Measurements from ENCODE around the gene S100A16. TPM values are rescaled to one million over a fixed set of nuclear protein-coding genes. Genes with fewer than 3 reads are reported as not detected.
"Not testable (repeated sequence)": the region's sequence is repeated elsewhere in the genome, so short reads cannot be mapped to it uniquely, and the experiment has no call there.

S100A16 gene
- total and polyA plus RNA-seq, 4 donors: 70.6 to 182 (median 141) TPM

DNA sequence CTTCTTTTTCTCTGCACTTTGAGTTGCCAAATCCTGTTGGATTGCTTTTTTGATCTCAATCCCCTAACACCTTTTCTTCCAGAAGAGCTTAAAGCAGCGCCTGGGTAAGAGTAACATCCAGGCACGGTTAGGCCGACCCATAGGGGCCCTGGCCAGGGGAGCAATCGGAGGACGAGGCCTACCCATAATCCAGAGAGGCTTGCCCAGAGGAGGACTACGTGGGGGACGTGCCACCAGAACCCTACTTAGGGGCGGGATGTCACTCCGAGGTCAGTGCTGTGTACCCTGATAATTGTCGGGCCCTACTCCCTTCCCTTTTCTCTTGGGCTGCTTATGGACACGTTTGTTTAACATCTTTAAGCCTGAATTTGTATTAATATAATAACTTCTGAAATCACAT lies 29.2 kb upstream of the S100A16 start:
- no peak overlapping the region for H3K27ac ChIP-seq (ENCODE audit: low read depth in 1 of 2, low read length in 1 of 2)
- DNase-seq: no peak
- ATAC-seq (ENCODE audit: insufficient read depth, low FRiP score): no peak
- H3K4me1 ChIP-seq (ENCODE audit: control insufficient read depth in 5 of 5, insufficient read depth in 5 of 5, low read length in 5 of 5): peaks cover 0 to 11% (median 0%) of the 10 kb centered on the region in 5 donors
- no peak overlapping the region for H3K4me3 ChIP-seq
- H3K36me3 ChIP-seq (ENCODE audit: control insufficient read depth in 4 of 4, insufficient read depth in 4 of 4, low read length in 4 of 4): peaks cover 46 to 67% (median 53%) of the 10 kb centered on the region in 4 donors
- H3K9me3 ChIP-seq (ENCODE audit: control insufficient read depth in 4 of 4, insufficient read depth in 3 of 4, low read length in 3 of 4): no peaks in the 10 kb centered on the region
- H3K9ac ChIP-seq (ENCODE audit: insufficient read depth in 1 of 2, low read length in 2 of 2): no peak overlapping the region
- TF ChIP-seq, protein P1, sequence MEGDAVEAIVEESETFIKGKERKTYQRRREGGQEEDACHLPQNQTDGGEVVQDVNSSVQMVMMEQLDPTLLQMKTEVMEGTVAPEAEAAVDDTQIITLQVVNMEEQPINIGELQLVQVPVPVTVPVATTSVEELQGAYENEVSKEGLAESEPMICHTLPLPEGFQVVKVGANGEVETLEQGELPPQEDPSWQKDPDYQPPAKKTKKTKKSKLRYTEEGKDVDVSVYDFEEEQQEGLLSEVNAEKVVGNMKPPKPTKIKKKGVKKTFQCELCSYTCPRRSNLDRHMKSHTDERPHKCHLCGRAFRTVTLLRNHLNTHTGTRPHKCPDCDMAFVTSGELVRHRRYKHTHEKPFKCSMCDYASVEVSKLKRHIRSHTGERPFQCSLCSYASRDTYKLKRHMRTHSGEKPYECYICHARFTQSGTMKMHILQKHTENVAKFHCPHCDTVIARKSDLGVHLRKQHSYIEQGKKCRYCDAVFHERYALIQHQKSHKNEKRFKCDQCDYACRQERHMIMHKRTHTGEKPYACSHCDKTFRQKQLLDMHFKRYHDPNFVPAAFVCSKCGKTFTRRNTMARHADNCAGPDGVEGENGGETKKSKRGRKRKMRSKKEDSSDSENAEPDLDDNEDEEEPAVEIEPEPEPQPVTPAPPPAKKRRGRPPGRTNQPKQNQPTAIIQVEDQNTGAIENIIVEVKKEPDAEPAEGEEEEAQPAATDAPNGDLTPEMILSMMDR (IDR thresholded peaks at IDR 0.05; ENCODE audit: control extremely low read depth, extremely low read depth): no peak
- no peaks in the 10 kb centered on the region for H3K27me3 ChIP-seq (ENCODE audit: control insufficient read depth in 3 of 3, insufficient read depth in 3 of 3, low read length in 2 of 3)
- 89 to 93% methylated on average over 11 of the region's 11 CpGs for WGBS, 2 donors

DNA sequence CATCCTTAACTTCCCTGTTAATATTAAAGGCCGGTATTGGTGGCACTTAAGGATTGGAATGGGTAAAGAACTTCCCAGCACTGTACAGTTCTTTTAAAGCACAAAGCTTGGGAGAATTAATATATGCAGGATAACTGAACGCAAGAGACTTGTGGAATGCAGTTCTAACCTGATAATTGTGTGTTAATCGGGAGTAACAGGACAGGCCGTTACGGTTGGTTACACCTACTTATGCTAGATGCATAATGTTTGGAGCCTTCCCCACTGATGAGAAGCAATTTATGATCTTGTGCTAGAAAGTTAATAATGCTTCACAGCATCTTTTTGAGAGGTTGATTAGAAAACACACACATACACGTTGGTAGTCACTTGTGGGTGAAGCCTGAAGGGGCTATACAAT lies 27.9 kb upstream of the S100A16 start:
- H3K4me1 ChIP-seq (ENCODE audit: control insufficient read depth in 5 of 5, insufficient read depth in 5 of 5, low read length in 5 of 5): peaks cover 0 to 15% (median under 1%) of the 10 kb centered on the region in 5 donors
- peaks cover 50 to 77% (median 61%) of the 10 kb centered on the region in 4 donors for H3K36me3 ChIP-seq (ENCODE audit: control insufficient read depth in 4 of 4, insufficient read depth in 4 of 4, low read length in 4 of 4)

GRCh38 chr1:153640213-153640612 lies 27.3 kb upstream of the S100A16 start:
- ATAC-seq (ENCODE audit: insufficient read depth, low FRiP score); H3K9me3 ChIP-seq (ENCODE audit: control insufficient read depth in 4 of 4, insufficient read depth in 3 of 4, low read length in 3 of 4); H3K4me3 ChIP-seq; H3K27me3 ChIP-seq (ENCODE audit: control insufficient read depth in 3 of 3, insufficient read depth in 3 of 3, low read length in 2 of 3); H3K9ac ChIP-seq (ENCODE audit: insufficient read depth in 1 of 2, low read length in 2 of 2); DNase-seq: not testable (repeated sequence)
- Histone ChIP-seq H3K4me1 (ENCODE audit: control insufficient read depth in 5 of 5, insufficient read depth in 5 of 5, low read length in 5 of 5) (peaks cover 0 to 15% (median 5%) of the 10 kb centered on the region in 5 donors), H3K27ac (ENCODE audit: low read depth in 1 of 2, low read length in 1 of 2) (peak overlapping the region in 1 of 2 donors; percentile 59), H3K36me3 (ENCODE audit: control insufficient read depth in 4 of 4, insufficient read depth in 4 of 4, low read length in 4 of 4) (peaks cover 46 to 70% (median 55%) of the 10 kb centered on the region in 4 donors)
- WGBS, 2 donors: 80 to 97% methylated on average over 5 of the region's 5 CpGs

More for the DNA sequence above, 27.9 kb upstream of the S100A16 start:
- H3K27me3 ChIP-seq (ENCODE audit: control insufficient read depth in 3 of 3, insufficient read depth in 3 of 3, low read length in 2 of 3): no peaks in the 10 kb centered on the region
- no peaks in the 10 kb centered on the region for H3K9me3 ChIP-seq (ENCODE audit: control insufficient read depth in 4 of 4, insufficient read depth in 3 of 4, low read length in 3 of 4)
- ATAC-seq (ENCODE audit: insufficient read depth, low FRiP score) (no peak), DNase-seq (no peak)
- no peak overlapping the region for H3K4me3 ChIP-seq
- peak overlapping the region in 1 of 2 donors; percentile 20 for H3K9ac ChIP-seq (ENCODE audit: insufficient read depth in 1 of 2, low read length in 2 of 2)
- 77 to 82% methylated on average over 6 of the region's 6 CpGs for WGBS, 2 donors
- TF ChIP-seq, protein P1 (IDR thresholded peaks at IDR 0.05; ENCODE audit: control extremely low read depth, extremely low read depth): no peak
- H3K27ac ChIP-seq (ENCODE audit: low read depth in 1 of 2, low read length in 1 of 2): peak overlapping the region in 1 of 2 donors; percentile 51

DNA sequence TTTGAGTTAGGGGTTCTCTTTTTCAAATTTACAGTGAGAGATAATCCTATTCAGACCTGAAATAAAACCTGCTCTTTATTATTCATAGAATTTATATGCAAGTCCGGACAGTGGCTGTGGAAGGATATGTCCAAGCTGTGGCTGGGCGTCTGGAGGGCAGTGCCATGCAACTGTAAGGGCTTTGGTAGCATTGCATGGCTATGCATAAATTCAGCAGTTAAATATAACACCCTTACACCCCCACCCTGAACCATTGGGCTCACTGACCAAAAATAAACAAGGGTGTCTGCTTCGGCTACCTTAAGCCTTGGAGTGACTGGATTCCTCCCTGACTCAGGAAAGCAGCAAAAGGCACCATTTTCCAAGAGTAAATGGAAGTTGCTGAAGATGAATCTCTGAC lies 26.3 kb upstream of the S100A16 start:
- no peak overlapping the region for H3K27ac ChIP-seq (ENCODE audit: low read depth in 1 of 2, low read length in 1 of 2)
- TF ChIP-seq, protein P1 (IDR thresholded peaks at IDR 0.05; ENCODE audit: control extremely low read depth, extremely low read depth): no peak
- DNase-seq: no peak
- H3K27me3 ChIP-seq (ENCODE audit: control insufficient read depth in 3 of 3, insufficient read depth in 3 of 3, low read length in 2 of 3): no peaks in the 10 kb centered on the region
- no peak overlapping the region for H3K4me3 ChIP-seq
- ATAC-seq (ENCODE audit: insufficient read depth, low FRiP score): no peak
- peaks cover 41 to 65% (median 51%) of the 10 kb centered on the region in 4 donors for H3K36me3 ChIP-seq (ENCODE audit: control insufficient read depth in 4 of 4, insufficient read depth in 4 of 4, low read length in 4 of 4)
- no peak overlapping the region for H3K9ac ChIP-seq (ENCODE audit: insufficient read depth in 1 of 2, low read length in 2 of 2)
- 87 to 92% methylated on average over 3 of the region's 3 CpGs for WGBS, 2 donors
- H3K4me1 ChIP-seq (ENCODE audit: control insufficient read depth in 5 of 5, insufficient read depth in 5 of 5, low read length in 5 of 5): peaks cover 0 to 15% (median 5%) of the 10 kb centered on the region in 5 donors
- H3K9me3 ChIP-seq (ENCODE audit: control insufficient read depth in 4 of 4, insufficient read depth in 3 of 4, low read length in 3 of 4): no peaks in the 10 kb centered on the region

All from lung (tissue), 12 donors.